HG02885 (cell line): ENCODE data around the gene TAS2R1.

Experiments
- ATAC-seq: cut with Tn5 transposase; IDR thresholded peaks from one replicate; pipeline ENCODE4 v1.9.1; 2021; ENCODE audit warnings: mild to moderate bottlenecking; ENCODE audit not compliant: unreplicated experiment, poor library complexity

The TAS2R1 gene

GRCh38 chr5:9630251-9630650 is at the start of gene TAS2R1:
TSS of gene TAS2R1 (minus strand) at chr5:9630351. CDS start at chr5:9630032, 319 bp downstream.
- no peak for ATAC-seq

GRCh38 chr5:9670371-9670770 is 40.2 kb upstream of the TAS2R1 start:
- ATAC-seq, result no peak

GRCh38 chr5:9667906-9668305 is 37.8 kb upstream of the TAS2R1 start:
- no peak for ATAC-seq

GRCh38 chr5:9663891-9664290 is 33.7 kb upstream of the TAS2R1 start:
- ATAC-seq, result no peak

- ATAC-seq, result no peak
Measured at GRCh38 chr5:9661316-9662015, 31.3 kb upstream of the TAS2R1 start.

- ATAC-seq, result no peak
Measured at GRCh38 chr5:9658706-9659105, 28.6 kb upstream of the TAS2R1 start.

- ATAC-seq, result no peak
Measured at GRCh38 chr5:9657819-9658218, 27.7 kb upstream of the TAS2R1 start.

GRCh38 chr5:9655641-9656040 is 25.5 kb upstream of the TAS2R1 start:
- ATAC-seq, result no peak

GRCh38 chr5:9654886-9655285 is 24.7 kb upstream of the TAS2R1 start:
- ATAC-seq, result no peak

- ATAC-seq, result peak; percentile 96
Measured at GRCh38 chr5:9653811-9654210, 23.7 kb upstream of the TAS2R1 start.

GRCh38 chr5:9653061-9653460 is 22.9 kb upstream of the TAS2R1 start:
- no peak for ATAC-seq

- no peak for ATAC-seq
Measured at GRCh38 chr5:9652295-9652694, 22.1 kb upstream of the TAS2R1 start.

- no peak for ATAC-seq
Measured at GRCh38 chr5:9646843-9647242, 16.7 kb upstream of the TAS2R1 start.

- ATAC-seq, result no peak
Measured at GRCh38 chr5:9644630-9645029, 14.5 kb upstream of the TAS2R1 start.

- no peak for ATAC-seq
Measured at GRCh38 chr5:9642621-9643020, 12.5 kb upstream of the TAS2R1 start.

GRCh38 chr5:9641806-9642355 is 11.7 kb upstream of the TAS2R1 start:
- no peak for ATAC-seq

- no peak for ATAC-seq
Measured at GRCh38 chr5:9632495-9632894, 2.3 kb upstream of the TAS2R1 start.

- ATAC-seq, result no peak
Measured at GRCh38 chr5:9627541-9627940, 2.6 kb downstream of the TAS2R1 start.

GRCh38 chr5:9626955-9627354 is 3.2 kb downstream of the TAS2R1 start:
- no peak for ATAC-seq

- ATAC-seq, result no peak
Measured at GRCh38 chr5:9625731-9626130, 4.4 kb downstream of the TAS2R1 start.

GRCh38 chr5:9625286-9625685 is 4.9 kb downstream of the TAS2R1 start:
- ATAC-seq, result no peak

GRCh38 chr5:9624196-9624947 is 5.8 kb downstream of the TAS2R1 start:
- ATAC-seq, result no peak
